NT2/D1 (cell line): ENCODE results near the gene MIPEP.

Source experiments
- DNase-seq: peaks from one replicate; pipeline ENCODE4 v3.0.0-alpha.2; 2011; ENCODE audit warnings: low read depth, low spot score
- H3K27me3 ChIP-seq: 2 replicates; pipeline ENCODE4 v1.6.0; 2011; ENCODE audit warnings: mild to moderate bottlenecking; ENCODE audit not compliant: insufficient read length, insufficient read depth
- H3K36me3 ChIP-seq: 2 replicates; pipeline ENCODE4 v1.6.1; 2011; ENCODE audit warnings: mild to moderate bottlenecking, low read length, mixed read lengths; ENCODE audit not compliant: insufficient read depth, insufficient read length
- H3K4me1 ChIP-seq: 2 replicates; pipeline ENCODE4 v1.5.1; 2011; ENCODE audit not compliant: insufficient read depth, insufficient read length
- H3K4me3 ChIP-seq: 2 replicates; pipeline ENCODE4 v1.5.1; 2011; ENCODE audit warnings: low read depth; ENCODE audit not compliant: insufficient read length
- H3K9ac ChIP-seq: 2 replicates; pipeline ENCODE4 v1.6.0; 2011; ENCODE audit warnings: low read depth; ENCODE audit not compliant: insufficient read length
- H3K9me3 ChIP-seq: 2 replicates; pipeline ENCODE4 v1.5.1; 2011; ENCODE audit warnings: mild to moderate bottlenecking, low read length; ENCODE audit not compliant: insufficient read depth
- SUZ12 ChIP-seq: IDR thresholded peaks from 2 replicates; pipeline ENCODE4 v1.6.1; 2011; ENCODE audit not compliant: insufficient read length, insufficient read depth; ENCODE audit errors: extremely low read depth
- YY1 ChIP-seq: IDR thresholded peaks from 2 replicates; pipeline ENCODE4 v1.6.1; 2011; ENCODE audit not compliant: insufficient read length, insufficient read depth
- ZNF274 ChIP-seq: IDR thresholded peaks from 2 replicates; pipeline ENCODE4 v1.6.1; 2011; ENCODE audit warnings: mild to moderate bottlenecking, low read depth, low read length

Gene MIPEP

DNA sequence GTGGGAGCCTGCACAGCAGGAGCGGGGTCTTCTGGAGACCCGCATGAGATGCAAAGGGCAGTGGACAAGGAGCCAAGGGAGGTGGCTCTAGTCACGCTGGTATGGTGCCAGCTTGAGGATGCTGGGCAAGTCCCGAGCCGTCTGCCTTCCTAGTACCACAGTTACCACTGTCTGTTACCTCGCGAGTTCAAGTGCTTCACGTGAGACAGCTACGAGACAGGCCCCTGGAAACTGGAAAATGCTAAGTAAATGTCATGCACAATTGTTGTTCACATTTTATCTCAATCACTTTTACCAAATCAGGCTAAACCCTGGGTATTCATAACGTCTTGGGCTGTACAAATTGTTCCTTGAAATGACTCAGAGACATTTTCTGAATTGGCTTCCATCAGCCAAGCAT, 163.3 kb downstream of the MIPEP start:
- no peak overlapping the region for H3K4me3 ChIP-seq
- TF ChIP-seq ZNF274 (no peak), YY1 (no peak), SUZ12 (no peak)
- DNase-seq: no peak

DNA sequence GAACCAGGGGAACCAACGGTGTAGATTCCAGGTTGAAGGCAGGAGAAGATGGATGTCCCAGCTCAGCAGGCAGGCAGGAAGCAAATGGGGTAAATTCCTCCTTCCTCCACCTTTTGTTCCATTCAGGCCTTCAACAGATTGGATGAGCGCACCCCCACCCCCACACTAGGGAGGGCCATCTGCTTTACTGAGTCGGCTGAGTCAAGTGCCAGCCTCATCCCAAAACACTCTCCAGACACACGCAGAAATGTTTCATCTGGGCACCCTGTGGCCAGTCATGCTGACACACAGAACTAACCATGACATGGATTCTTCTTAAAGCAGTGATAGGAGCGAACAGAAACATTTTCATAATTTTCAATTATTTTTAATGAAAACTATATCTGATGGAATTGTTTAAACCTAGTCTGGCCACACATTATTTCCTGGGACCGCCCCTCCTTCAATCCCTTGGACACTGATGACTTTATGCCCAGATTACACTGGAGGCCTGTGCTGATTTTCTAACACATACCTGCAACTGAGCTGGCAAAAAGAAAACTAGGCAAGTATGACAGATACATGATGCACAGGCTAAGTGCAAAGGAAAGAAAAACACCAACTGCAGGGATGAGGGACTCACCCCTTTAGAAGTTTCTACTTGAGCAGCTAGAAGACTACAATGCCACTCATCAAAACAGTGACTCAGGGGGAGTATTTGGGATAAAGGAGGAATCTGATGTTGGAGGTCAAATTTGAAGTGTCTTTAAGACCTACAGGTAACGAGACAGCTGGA, 164.8 kb downstream of the MIPEP start:
- Histone ChIP-seq H3K4me3 (no peak overlapping the region), H3K36me3 (peaks cover 5% of the 10 kb centered on the region), H3K27me3 (no peaks in the 10 kb centered on the region), H3K9me3 (no peaks in the 10 kb centered on the region), H3K4me1 (no peaks in the 10 kb centered on the region), H3K9ac (no peak overlapping the region)
- DNase-seq: no peak
- TF ChIP-seq SUZ12 (no peak), ZNF274 (no peak), YY1 (no peak)

More for the DNA sequence above, 163.3 kb downstream of the MIPEP start:
- Histone ChIP-seq H3K4me1 (no peaks in the 10 kb centered on the region), H3K9me3 (no peaks in the 10 kb centered on the region), H3K9ac (no peak overlapping the region), H3K36me3 (peaks cover 5% of the 10 kb centered on the region), H3K27me3 (no peaks in the 10 kb centered on the region)

DNA sequence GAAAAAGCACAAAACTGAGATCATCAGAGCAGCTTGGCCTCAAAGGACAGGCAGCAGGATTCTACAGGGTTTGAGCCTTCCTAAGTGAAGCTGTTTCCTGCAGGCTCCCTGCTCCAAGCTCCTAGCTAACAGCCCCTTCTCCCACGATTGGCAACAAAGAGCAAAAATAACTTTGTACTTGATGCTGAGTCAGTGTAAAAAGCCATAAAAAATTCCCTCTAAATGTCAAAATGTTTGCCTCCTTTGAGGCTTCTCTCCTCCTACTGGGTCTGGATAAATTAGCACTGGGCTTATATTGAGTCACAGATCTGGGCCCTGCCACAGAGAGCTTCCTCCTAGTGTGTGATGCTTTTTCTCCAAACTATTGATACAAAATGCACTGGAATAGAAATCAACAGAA, 165.7 kb downstream of the MIPEP start:
- no peak overlapping the region for H3K4me3 ChIP-seq
- H3K9me3 ChIP-seq: no peaks in the 10 kb centered on the region
- no peak for DNase-seq
- no peaks in the 10 kb centered on the region for H3K36me3 ChIP-seq
- no peak for TF ChIP-seq SUZ12
- H3K4me1 ChIP-seq: no peaks in the 10 kb centered on the region
- no peaks in the 10 kb centered on the region for H3K27me3 ChIP-seq
- no peak overlapping the region for H3K9ac ChIP-seq

DNA sequence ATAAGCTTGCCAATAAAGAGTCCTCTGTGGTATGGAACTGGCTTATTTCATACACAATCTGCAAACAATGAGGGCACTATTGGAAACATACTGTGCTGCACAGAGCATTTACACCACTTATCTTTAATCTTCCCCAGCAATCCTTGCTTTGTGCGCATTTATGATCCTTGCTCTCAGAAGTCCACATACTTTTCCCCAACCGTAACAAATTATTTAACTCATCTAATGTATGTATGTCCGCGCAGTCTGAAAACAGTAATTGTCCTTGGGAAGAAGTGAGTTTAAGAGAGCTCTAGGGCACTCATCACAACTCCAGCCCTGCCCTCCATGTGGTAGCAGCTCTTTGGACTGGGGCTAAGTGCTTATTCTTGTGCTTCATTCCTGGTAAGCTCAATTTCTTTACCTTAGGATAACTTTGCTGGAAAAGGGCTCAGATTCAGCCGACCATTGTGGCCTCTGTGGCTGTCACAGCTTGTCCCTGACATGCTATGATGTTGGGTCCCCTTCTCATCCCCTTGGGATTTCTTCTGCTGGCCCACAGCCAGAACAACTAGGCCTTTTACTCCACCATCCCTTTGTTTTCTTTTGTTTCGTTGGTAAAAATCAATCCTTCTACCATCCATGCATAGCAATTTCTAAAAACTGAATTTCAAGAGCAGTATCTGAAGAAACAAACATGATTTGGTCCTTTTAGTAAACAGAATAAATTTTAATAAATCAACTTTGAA, 166.3 kb downstream of the MIPEP start:
- H3K4me3 ChIP-seq: no peak overlapping the region
- no peak for TF ChIP-seq ZNF274
- TF ChIP-seq SUZ12: no peak
- no peak for TF ChIP-seq YY1
- DNase-seq: no peak
- no peaks in the 10 kb centered on the region for H3K27me3 ChIP-seq
- peaks cover 4% of the 10 kb centered on the region; the same call in 1 of the 2 replicates for H3K9me3 ChIP-seq
- H3K4me1 ChIP-seq: no peaks in the 10 kb centered on the region
- no peaks in the 10 kb centered on the region for H3K36me3 ChIP-seq
- H3K9ac ChIP-seq: no peak overlapping the region

DNA sequence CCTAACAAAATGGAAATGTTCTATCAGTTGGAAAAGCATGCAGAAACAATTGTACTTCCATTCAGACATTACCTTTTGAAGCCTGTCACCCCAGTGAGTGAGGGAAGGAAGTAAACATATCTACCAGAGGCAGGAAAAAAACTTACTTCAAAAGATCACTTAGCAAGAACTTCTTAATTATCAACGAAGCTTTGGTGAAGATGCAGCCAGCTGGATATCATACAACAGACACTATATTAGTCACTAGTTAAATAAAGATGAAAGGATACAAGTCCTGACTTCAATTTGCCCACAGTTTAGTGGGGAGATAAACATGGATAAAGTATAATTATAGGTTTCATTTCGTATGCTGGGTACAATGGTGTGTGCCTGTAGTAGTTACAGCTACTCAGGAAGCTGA, 170.2 kb downstream of the MIPEP start:
- Histone ChIP-seq H3K27me3 (no peaks in the 10 kb centered on the region), H3K4me3 (no peak overlapping the region), H3K9me3 (peaks cover 36% of the 10 kb centered on the region), H3K36me3 (no peaks in the 10 kb centered on the region), H3K9ac (no peak overlapping the region), H3K4me1 (no peaks in the 10 kb centered on the region)
- no peak for DNase-seq
- no peak for TF ChIP-seq SUZ12
- no peak for TF ChIP-seq YY1
- no peak for TF ChIP-seq ZNF274

DNA sequence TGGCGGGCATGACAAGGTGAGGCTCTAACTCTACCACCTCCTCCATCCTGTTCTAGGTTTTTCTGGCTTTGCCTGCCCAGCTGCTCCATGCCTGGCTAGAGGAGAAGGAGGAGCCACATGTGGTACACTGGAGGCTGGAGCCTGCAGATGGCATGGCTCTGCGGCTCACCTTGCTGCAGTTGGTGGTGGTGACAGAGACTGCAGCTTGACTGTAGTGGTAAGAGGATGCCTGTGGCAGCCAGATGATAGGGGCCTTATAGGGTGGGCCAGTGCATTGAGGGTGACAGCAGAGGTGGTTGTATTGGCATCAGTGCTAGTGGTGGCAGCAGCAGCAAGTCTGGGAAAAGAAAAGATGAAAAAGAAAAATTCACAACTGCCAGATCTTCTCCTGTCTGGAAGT, 172.8 kb downstream of the MIPEP start:
- DNase-seq: no peak
- H3K9ac ChIP-seq: no peak overlapping the region
- peaks cover 40% of the 10 kb centered on the region for H3K9me3 ChIP-seq
- no peaks in the 10 kb centered on the region for H3K36me3 ChIP-seq
- no peak overlapping the region for H3K4me3 ChIP-seq
- H3K27me3 ChIP-seq: no peaks in the 10 kb centered on the region
- no peak for TF ChIP-seq SUZ12
- TF ChIP-seq YY1: no peak
- H3K4me1 ChIP-seq: no peaks in the 10 kb centered on the region

DNA sequence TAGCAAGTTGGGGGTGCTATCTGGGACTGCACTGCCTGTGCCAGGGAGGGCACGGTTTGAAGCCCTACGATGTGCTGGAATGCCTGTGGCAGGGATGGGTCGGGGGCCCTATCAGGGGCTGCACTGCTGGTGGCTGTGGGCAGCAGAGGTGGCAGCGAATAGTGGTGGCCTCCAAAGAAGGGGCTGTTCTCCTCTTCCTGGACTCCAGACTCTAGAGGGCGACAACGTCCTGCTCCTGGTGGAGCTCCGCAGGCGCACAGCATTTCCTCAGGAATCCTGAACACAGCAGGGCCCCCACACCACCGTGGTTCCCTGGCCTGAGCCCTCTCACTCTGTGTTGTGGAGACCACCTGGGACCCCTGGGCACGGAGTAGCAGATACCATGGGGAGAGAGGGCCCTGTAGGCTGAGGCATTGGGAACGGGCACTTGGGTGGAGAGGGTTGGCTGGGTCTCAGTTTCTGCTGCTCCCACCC, 173.4 kb downstream of the MIPEP start:
- Histone ChIP-seq H3K4me3 (no peak overlapping the region), H3K4me1 (no peaks in the 10 kb centered on the region), H3K36me3 (no peaks in the 10 kb centered on the region), H3K27me3 (no peaks in the 10 kb centered on the region), H3K9ac (no peak overlapping the region), H3K9me3 (peaks cover 40% of the 10 kb centered on the region)
- TF ChIP-seq SUZ12: no peak
- TF ChIP-seq YY1: no peak
- TF ChIP-seq ZNF274: no peak
- no peak for DNase-seq
